Naive B cell (primary cell): ENCODE results near the gene TOM1. TPM values are rescaled to one million over a fixed set of nuclear protein-coding genes. Genes with fewer than 3 reads are reported as not detected.

Experiments
- ATAC-seq, 2 donors: fragments of 150-1000 bp; cut with Tn5 transposase; 2 replicates each; pipeline ENCODE4 v1.10.0; 2021; ENCODE audit warnings: low read depth in 2 of 2, mild to moderate bottlenecking in 2 of 2, moderate library complexity in 2 of 2
- DNase-seq: peaks from one replicate; pipeline ENCODE4 v3.0.0; 2022
- H3K27ac Mint-ChIP-seq, 6 donors: one replicate each; pipeline ENCODE4 v1.8.0; 2020 to 2022; ENCODE audit warnings: mild to moderate bottlenecking in 6 of 6, mixed read lengths in 6 of 6, moderate library complexity in 5 of 6, inconsistent platforms in 2 of 6
- H3K27me3 Mint-ChIP-seq, 3 donors: one replicate each; pipeline ENCODE4 v1.8.0; 2021 to 2022; ENCODE audit warnings: mixed read lengths in 3 of 3, mild to moderate bottlenecking in 1 of 3
- H3K36me3 Mint-ChIP-seq, 2 donors: one replicate each; pipeline ENCODE4 v1.8.0; 2020 to 2022; ENCODE audit warnings: mixed read lengths in 2 of 2, inconsistent platforms in 1 of 2, mild to moderate bottlenecking in 1 of 2
- H3K4me1 Mint-ChIP-seq, 3 donors: one replicate each; pipeline ENCODE4 v1.8.0; 2020 to 2022; ENCODE audit warnings: mixed read lengths in 3 of 3, inconsistent platforms in 1 of 3, mild to moderate bottlenecking in 1 of 3, moderate library complexity in 1 of 3
- H3K4me3 Mint-ChIP-seq, 8 donors: one replicate each; pipeline ENCODE4 v1.8.0; 2020 to 2022; ENCODE audit warnings: mild to moderate bottlenecking in 8 of 8, mixed read lengths in 8 of 8, moderate library complexity in 8 of 8, inconsistent platforms in 2 of 8
- H3K9me3 Mint-ChIP-seq, 7 donors: one replicate each; pipeline ENCODE4 v1.8.0; 2020 to 2022; ENCODE audit warnings: mixed read lengths in 7 of 7, mild to moderate bottlenecking in 5 of 7, inconsistent platforms in 2 of 7, moderate library complexity in 1 of 7
- polyA plus RNA-seq, 6 donors: library from polyadenylated mRNA; unstranded; fragments of 300-500 nt; fragmentation: Illumina TruSeq; gene quantifications; one replicate each; pipeline ENCODE4 v1.2.3, GENCODE V29; 2021; ENCODE audit warnings: low read depth in 6 of 6

The TOM1 gene
- polyA plus RNA-seq, 6 donors from 2014 or later: 15.4 to 24.9 (median 18.8) TPM

- ATAC-seq (no peak), DNase-seq (no peak)
- Mint-ChIP-seq H3K4me3 (peak overlapping the region in 1 of 8 donors; percentile 35), H3K27me3 (no peaks in the 10 kb centered on the region), H3K9me3 (no peaks in the 10 kb centered on the region), H3K36me3 (peaks cover 6% of the 10 kb centered on the region in 2 donors), H3K4me1 (peaks cover 11 to 33% (median 17%) of the 10 kb centered on the region in 3 donors), H3K27ac (no peak overlapping the region)
These were observed 33.5 kb downstream of the TOM1 start for GRCh38 chr22:35333220-35333619.

- Mint-ChIP-seq H3K27ac (peak overlapping the region in 4 of 6 donors; percentile 16 to 73 (median 53)), H3K4me1 (peaks cover 11 to 32% (median 17%) of the 10 kb centered on the region in 3 donors), H3K27me3 (no peaks in the 10 kb centered on the region), H3K4me3 (peak overlapping the region in 2 of 8 donors; percentile 1 to 15), H3K9me3 (no peaks in the 10 kb centered on the region), H3K36me3 (peaks cover 6% of the 10 kb centered on the region in 2 donors)
- peak; percentile 25 for DNase-seq
- peak; percentile 49 to 51 for ATAC-seq
These were observed 34.3 kb downstream of the TOM1 start for GRCh38 chr22:35334004-35334403.

- H3K27ac Mint-ChIP-seq: no peak overlapping the region
- H3K4me3 Mint-ChIP-seq: no peak overlapping the region
- ATAC-seq (no peak), DNase-seq (no peak)
- no peaks in the 10 kb centered on the region for H3K9me3 Mint-ChIP-seq
- H3K4me1 Mint-ChIP-seq: peaks cover 11 to 21% (median 11%) of the 10 kb centered on the region in 3 donors
- peaks cover 6 to 16% of the 10 kb centered on the region in 2 donors for H3K36me3 Mint-ChIP-seq
- no peaks in the 10 kb centered on the region for H3K27me3 Mint-ChIP-seq
These were observed 35.8 kb downstream of the TOM1 start for GRCh38 chr22:35335468-35335867.

GRCh38 chr22:35335936-35336781 lies 36.5 kb downstream of the TOM1 start:
- Mint-ChIP-seq H3K36me3 (peaks cover 6 to 16% of the 10 kb centered on the region in 2 donors), H3K4me3 (no peak overlapping the region), H3K9me3 (no peaks in the 10 kb centered on the region), H3K27ac (no peak overlapping the region), H3K4me1 (peaks cover 9 to 19% (median 9%) of the 10 kb centered on the region in 3 donors), H3K27me3 (no peaks in the 10 kb centered on the region)
- DNase-seq (no peak), ATAC-seq (no peak)

GRCh38 chr22:35337932-35338331 lies 38.2 kb downstream of the TOM1 start:
- H3K4me1 Mint-ChIP-seq: peaks cover 9 to 19% (median 9%) of the 10 kb centered on the region in 3 donors
- peak overlapping the region in 2 of 6 donors; percentile 39 to 72 for H3K27ac Mint-ChIP-seq
- peak; percentile 40 to 44 for ATAC-seq
- H3K4me3 Mint-ChIP-seq: no peak overlapping the region
- peaks cover 0 to 12% of the 10 kb centered on the region in 2 donors for H3K36me3 Mint-ChIP-seq
- H3K27me3 Mint-ChIP-seq: no peaks in the 10 kb centered on the region
- DNase-seq: no peak
- H3K9me3 Mint-ChIP-seq: no peaks in the 10 kb centered on the region

GRCh38 chr22:35341090-35341874 lies 41.6 kb downstream of the TOM1 start:
- DNase-seq (no peak), ATAC-seq (no peak)
- H3K36me3 Mint-ChIP-seq: peaks cover 0 to 12% of the 10 kb centered on the region in 2 donors
- H3K4me1 Mint-ChIP-seq: peaks cover 0 to 9% (median 5%) of the 10 kb centered on the region in 3 donors
- H3K27ac Mint-ChIP-seq: peak overlapping the region in 2 of 6 donors; percentile 36 to 82
- no peaks in the 10 kb centered on the region for H3K27me3 Mint-ChIP-seq
- H3K9me3 Mint-ChIP-seq: no peaks in the 10 kb centered on the region
- no peak overlapping the region for H3K4me3 Mint-ChIP-seq

- H3K27me3 Mint-ChIP-seq: no peaks in the 10 kb centered on the region
- DNase-seq (no peak), ATAC-seq (no peak)
- no peaks in the 10 kb centered on the region for H3K9me3 Mint-ChIP-seq
- H3K36me3 Mint-ChIP-seq: peaks cover 0 to 12% of the 10 kb centered on the region in 2 donors
- no peak overlapping the region for H3K4me3 Mint-ChIP-seq
- no peak overlapping the region for H3K27ac Mint-ChIP-seq
- peaks cover 0 to 9% (median 5%) of the 10 kb centered on the region in 3 donors for H3K4me1 Mint-ChIP-seq
These were observed 42.7 kb downstream of the TOM1 start for GRCh38 chr22:35342390-35342789.

GRCh38 chr22:35343664-35344550 lies 44.2 kb downstream of the TOM1 start:
- H3K4me1 Mint-ChIP-seq: peaks cover 0 to 9% (median 5%) of the 10 kb centered on the region in 3 donors
- peaks cover 0 to 12% of the 10 kb centered on the region in 2 donors for H3K36me3 Mint-ChIP-seq
- no peak for DNase-seq
- no peaks in the 10 kb centered on the region for H3K9me3 Mint-ChIP-seq
- no peak for ATAC-seq
- no peak overlapping the region for H3K27ac Mint-ChIP-seq
- H3K27me3 Mint-ChIP-seq: no peaks in the 10 kb centered on the region
- H3K4me3 Mint-ChIP-seq: no peak overlapping the region

GRCh38 chr22:35344956-35345690 lies 45.4 kb downstream of the TOM1 start:
- no peak for DNase-seq
- no peaks in the 10 kb centered on the region for H3K9me3 Mint-ChIP-seq
- H3K36me3 Mint-ChIP-seq: peaks cover 0 to 6% of the 10 kb centered on the region in 2 donors
- no peak overlapping the region for H3K4me3 Mint-ChIP-seq
- H3K4me1 Mint-ChIP-seq: peaks cover 0 to 9% (median 6%) of the 10 kb centered on the region in 3 donors
- ATAC-seq: no peak
- peak overlapping the region in 1 of 6 donors; percentile 37 for H3K27ac Mint-ChIP-seq
- no peaks in the 10 kb centered on the region for H3K27me3 Mint-ChIP-seq

- no peaks in the 10 kb centered on the region for H3K36me3 Mint-ChIP-seq
- H3K4me1 Mint-ChIP-seq: peaks cover 5 to 15% (median 8%) of the 10 kb centered on the region in 3 donors
- H3K9me3 Mint-ChIP-seq: no peaks in the 10 kb centered on the region
- H3K27me3 Mint-ChIP-seq: no peaks in the 10 kb centered on the region
- H3K4me3 Mint-ChIP-seq: no peak overlapping the region
- peak overlapping the region in 1 of 6 donors; percentile 67 for H3K27ac Mint-ChIP-seq
- no peak for ATAC-seq
- DNase-seq: no peak
These were observed 46.3 kb downstream of the TOM1 start for GRCh38 chr22:35345808-35346505.

- DNase-seq (no peak), ATAC-seq (no peak)
- Mint-ChIP-seq H3K9me3 (no peaks in the 10 kb centered on the region), H3K4me1 (peaks cover 12 to 17% (median 15%) of the 10 kb centered on the region in 3 donors), H3K27me3 (no peaks in the 10 kb centered on the region), H3K27ac (no peak overlapping the region), H3K4me3 (no peak overlapping the region), H3K36me3 (no peaks in the 10 kb centered on the region)
These were observed 47.0 kb downstream of the TOM1 start for GRCh38 chr22:35346596-35347220.
